Adipocyte (in vitro differentiated cells): ENCODE results near the gene UNC5B.
"Not testable (repeated sequence)": the region's sequence is repeated elsewhere in the genome, so short reads cannot be mapped to it uniquely, and the experiment has no call there.

Source experiments
- DNase-seq: peaks from one replicate; pipeline ENCODE4 v3.0.0-alpha.2; 2015; ENCODE audit warnings: low read depth
- H3K27me3 ChIP-seq: replicated peaks from 2 replicates; pipeline ENCODE4 v1.7.0; 2013; ENCODE audit warnings: mild to moderate bottlenecking, low read length, moderate library complexity; ENCODE audit not compliant: control insufficient read depth, insufficient read depth
- H3K36me3 ChIP-seq: 2 replicates; pipeline ENCODE4 v1.7.0; 2013; ENCODE audit warnings: low read length, mild to moderate bottlenecking, moderate library complexity; ENCODE audit not compliant: control insufficient read depth, insufficient read depth, severe bottlenecking
- H3K4me1 ChIP-seq: 2 replicates; pipeline ENCODE4 v1.7.0; 2013; ENCODE audit warnings: mild to moderate bottlenecking, low read length, moderate library complexity; ENCODE audit not compliant: control insufficient read depth, insufficient read depth
- H3K4me3 ChIP-seq: 2 replicates; pipeline ENCODE4 v1.7.0; 2013; ENCODE audit warnings: mild to moderate bottlenecking, low read length, moderate library complexity
- H3K9ac ChIP-seq: 2 replicates; pipeline ENCODE4 v1.7.0; 2013; ENCODE audit warnings: mild to moderate bottlenecking, low read length, moderate library complexity
- H3K9me3 ChIP-seq: 2 replicates; pipeline ENCODE4 v1.7.0; 2013; ENCODE audit warnings: mild to moderate bottlenecking, low read length, moderate library complexity; ENCODE audit not compliant: control insufficient read depth

Gene UNC5B

GRCh38 chr10:71217266-71218045 is 5.1 kb downstream of the UNC5B start:
- Histone ChIP-seq H3K9ac (peak overlapping the region; percentile 79), H3K4me3 (peak overlapping the region; percentile 80), H3K36me3 (no peaks in the 10 kb centered on the region), H3K9me3 (no peaks in the 10 kb centered on the region), H3K4me1 (peaks cover 21% of the 10 kb centered on the region), H3K27me3 (no peaks in the 10 kb centered on the region)
- DNase-seq = peak; percentile 68

- peak overlapping the region; percentile 49 for H3K4me3 ChIP-seq
- H3K27me3 ChIP-seq = no peaks in the 10 kb centered on the region
- DNase-seq = peak; percentile 29
- no peaks in the 10 kb centered on the region for H3K9me3 ChIP-seq
- H3K9ac ChIP-seq = no peak overlapping the region
- H3K4me1 ChIP-seq = peaks cover 21% of the 10 kb centered on the region
- H3K36me3 ChIP-seq = no peaks in the 10 kb centered on the region
Measured at GRCh38 chr10:71218046-71218650, 5.8 kb downstream of the UNC5B start.

- Histone ChIP-seq H3K9ac (no peak overlapping the region), H3K36me3 (no peaks in the 10 kb centered on the region), H3K4me3 (no peak overlapping the region), H3K4me1 (peaks cover 21% of the 10 kb centered on the region), H3K9me3 (no peaks in the 10 kb centered on the region), H3K27me3 (no peaks in the 10 kb centered on the region)
- DNase-seq = no peak
Measured at GRCh38 chr10:71218651-71219050, 6.3 kb downstream of the UNC5B start.

GRCh38 chr10:71219236-71219917 is 7.0 kb downstream of the UNC5B start:
- H3K27me3 ChIP-seq, DNase-seq, H3K4me3 ChIP-seq, H3K9me3 ChIP-seq, H3K9ac ChIP-seq, H3K36me3 ChIP-seq: not testable (repeated sequence)
- peaks cover 14% of the 10 kb centered on the region for H3K4me1 ChIP-seq

GRCh38 chr10:71219918-71220688 is 7.7 kb downstream of the UNC5B start:
- Histone ChIP-seq H3K9me3 (no peaks in the 10 kb centered on the region), H3K36me3 (no peaks in the 10 kb centered on the region), H3K27me3 (no peaks in the 10 kb centered on the region), H3K4me3 (no peak overlapping the region), H3K9ac (no peak overlapping the region), H3K4me1 (peaks cover 12% of the 10 kb centered on the region)
- DNase-seq = no peak

GRCh38 chr10:71220689-71221540 is 8.5 kb downstream of the UNC5B start:
- no peak overlapping the region for H3K4me3 ChIP-seq
- H3K9me3 ChIP-seq = no peaks in the 10 kb centered on the region
- no peaks in the 10 kb centered on the region for H3K27me3 ChIP-seq
- H3K4me1 ChIP-seq = peaks cover 12% of the 10 kb centered on the region
- no peak for DNase-seq
- H3K36me3 ChIP-seq = no peaks in the 10 kb centered on the region
- no peak overlapping the region for H3K9ac ChIP-seq

GRCh38 chr10:71221586-71222202 is 9.3 kb downstream of the UNC5B start:
- Histone ChIP-seq H3K4me1 (peaks cover 7% of the 10 kb centered on the region), H3K9me3 (no peaks in the 10 kb centered on the region), H3K4me3 (no peak overlapping the region), H3K27me3 (no peaks in the 10 kb centered on the region), H3K36me3 (no peaks in the 10 kb centered on the region), H3K9ac (no peak overlapping the region)
- DNase-seq = no peak

- H3K4me3 ChIP-seq = no peak overlapping the region
- DNase-seq = peak; percentile 39
- H3K9me3 ChIP-seq = no peaks in the 10 kb centered on the region
- H3K9ac ChIP-seq = no peak overlapping the region
- H3K4me1 ChIP-seq = no peaks in the 10 kb centered on the region
- no peaks in the 10 kb centered on the region for H3K36me3 ChIP-seq
- no peaks in the 10 kb centered on the region for H3K27me3 ChIP-seq
Measured at GRCh38 chr10:71222601-71223346, 10.4 kb downstream of the UNC5B start.

GRCh38 chr10:71223347-71224058 is 11.1 kb downstream of the UNC5B start:
- no peaks in the 10 kb centered on the region for H3K27me3 ChIP-seq
- H3K9ac ChIP-seq = no peak overlapping the region
- no peaks in the 10 kb centered on the region for H3K9me3 ChIP-seq
- H3K36me3 ChIP-seq = no peaks in the 10 kb centered on the region
- DNase-seq = no peak
- no peak overlapping the region for H3K4me3 ChIP-seq
- no peaks in the 10 kb centered on the region for H3K4me1 ChIP-seq
